RPMI8226 (cell line): ENCODE results near the gene GART.

ENCODE experiments used
- DNase-seq: peaks from one replicate; pipeline ENCODE4 v3.0.0-alpha.2; 2015

Gene GART

DNA sequence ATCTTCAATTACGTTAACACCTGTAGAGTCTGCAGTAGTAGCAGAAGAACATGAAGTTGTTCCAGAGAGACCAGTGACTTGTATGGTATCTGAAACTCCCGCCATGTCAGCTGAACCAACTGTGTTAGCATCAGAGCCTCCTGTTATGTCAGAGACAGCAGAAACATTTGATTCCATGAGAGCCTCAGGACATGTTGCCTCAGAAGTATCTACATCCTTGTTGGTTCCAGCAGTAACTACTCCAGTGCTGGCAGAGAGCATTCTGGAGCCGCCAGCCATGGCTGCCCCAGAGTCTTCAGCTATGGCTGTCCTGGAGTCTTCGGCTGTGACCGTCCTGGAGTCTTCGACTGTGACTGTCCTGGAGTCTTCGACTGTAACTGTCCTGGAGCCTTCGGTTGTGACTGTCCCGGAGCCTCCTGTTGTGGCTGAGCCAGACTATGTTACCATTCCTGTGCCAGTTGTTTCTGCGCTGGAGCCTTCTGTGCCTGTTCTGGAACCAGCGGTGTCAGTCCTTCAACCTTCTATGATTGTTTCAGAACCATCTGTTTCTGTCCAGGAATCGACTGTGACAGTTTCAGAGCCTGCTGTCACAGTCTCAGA, 11.2 kb upstream of the GART start:
- DNase-seq = no peak

DNA sequence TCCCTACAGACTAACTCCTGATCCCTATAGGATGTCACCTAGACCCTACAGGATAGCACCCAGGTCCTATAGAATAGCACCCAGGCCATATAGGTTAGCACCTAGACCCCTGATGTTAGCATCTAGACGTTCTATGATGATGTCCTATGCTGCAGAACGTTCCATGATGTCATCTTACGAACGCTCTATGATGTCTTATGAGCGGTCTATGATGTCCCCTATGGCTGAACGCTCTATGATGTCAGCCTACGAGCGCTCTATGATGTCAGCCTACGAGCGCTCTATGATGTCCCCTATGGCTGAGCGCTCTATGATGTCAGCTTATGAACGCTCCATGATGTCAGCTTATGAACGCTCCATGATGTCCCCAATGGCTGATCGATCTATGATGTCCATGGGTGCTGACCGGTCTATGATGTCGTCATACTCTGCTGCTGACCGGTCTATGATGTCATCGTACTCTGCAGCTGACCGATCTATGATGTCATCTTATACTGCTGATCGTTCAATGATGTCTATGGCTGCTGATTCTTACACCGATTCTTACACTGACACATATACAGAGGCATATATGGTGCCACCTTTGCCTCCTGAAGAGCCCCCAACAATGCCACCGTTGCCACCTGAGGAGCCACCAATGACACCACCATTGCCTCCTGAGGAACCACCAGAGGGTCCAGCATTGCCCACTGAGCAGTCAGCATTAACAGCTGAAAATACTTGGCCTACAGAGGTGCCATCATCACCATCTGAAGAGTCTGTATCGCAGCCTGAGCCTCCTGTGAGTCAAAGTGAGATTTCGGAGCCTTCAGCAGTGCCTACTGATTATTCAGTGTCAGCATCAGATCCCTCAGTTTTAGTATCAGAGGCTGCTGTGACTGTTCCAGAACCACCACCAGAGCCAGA, 10.4 kb upstream of the GART start:
- DNase-seq = no peak

DNA sequence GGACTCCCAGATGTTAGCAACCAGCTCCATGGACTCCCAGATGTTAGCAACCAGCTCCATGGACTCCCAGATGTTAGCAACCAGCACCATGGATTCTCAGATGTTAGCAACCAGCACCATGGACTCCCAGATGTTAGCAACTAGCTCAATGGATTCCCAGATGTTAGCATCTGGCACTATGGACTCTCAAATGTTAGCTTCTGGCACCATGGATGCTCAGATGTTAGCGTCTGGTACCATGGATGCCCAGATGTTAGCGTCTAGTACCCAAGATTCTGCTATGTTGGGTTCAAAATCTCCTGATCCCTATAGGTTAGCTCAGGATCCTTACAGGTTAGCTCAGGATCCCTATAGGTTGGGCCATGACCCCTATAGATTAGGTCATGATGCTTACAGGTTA, 9.7 kb upstream of the GART start:
- DNase-seq = no peak

DNA sequence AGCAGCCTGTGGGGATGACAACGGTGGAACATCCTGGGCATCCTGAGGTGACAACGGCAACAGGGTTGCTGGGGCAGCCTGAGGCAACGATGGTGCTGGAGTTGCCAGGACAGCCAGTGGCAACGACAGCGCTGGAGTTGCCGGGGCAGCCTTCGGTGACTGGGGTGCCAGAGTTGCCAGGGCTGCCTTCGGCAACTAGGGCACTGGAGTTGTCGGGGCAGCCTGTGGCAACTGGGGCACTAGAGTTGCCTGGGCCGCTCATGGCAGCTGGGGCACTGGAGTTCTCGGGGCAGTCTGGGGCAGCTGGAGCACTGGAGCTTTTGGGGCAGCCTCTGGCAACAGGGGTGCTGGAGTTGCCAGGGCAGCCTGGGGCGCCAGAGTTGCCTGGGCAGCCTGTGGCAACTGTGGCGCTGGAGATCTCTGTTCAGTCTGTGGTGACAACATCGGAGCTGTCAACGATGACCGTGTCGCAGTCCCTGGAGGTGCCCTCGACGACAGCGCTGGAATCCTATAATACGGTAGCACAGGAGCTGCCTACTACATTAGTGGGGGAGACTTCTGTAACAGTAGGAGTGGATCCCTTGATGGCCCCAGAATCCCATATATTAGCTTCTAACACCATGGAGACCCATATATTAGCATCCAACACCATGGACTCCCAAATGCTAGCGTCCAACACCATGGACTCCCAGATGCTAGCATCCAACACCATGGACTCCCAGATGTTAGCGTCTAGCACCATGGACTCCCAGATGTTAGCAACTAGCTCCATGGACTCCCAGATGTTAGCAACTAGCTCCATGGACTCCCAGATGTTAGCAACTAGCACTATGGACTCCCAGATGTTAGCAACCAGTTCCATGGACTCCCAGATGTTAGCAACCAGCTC, 9.1 kb upstream of the GART start:
- no peak for DNase-seq

DNA sequence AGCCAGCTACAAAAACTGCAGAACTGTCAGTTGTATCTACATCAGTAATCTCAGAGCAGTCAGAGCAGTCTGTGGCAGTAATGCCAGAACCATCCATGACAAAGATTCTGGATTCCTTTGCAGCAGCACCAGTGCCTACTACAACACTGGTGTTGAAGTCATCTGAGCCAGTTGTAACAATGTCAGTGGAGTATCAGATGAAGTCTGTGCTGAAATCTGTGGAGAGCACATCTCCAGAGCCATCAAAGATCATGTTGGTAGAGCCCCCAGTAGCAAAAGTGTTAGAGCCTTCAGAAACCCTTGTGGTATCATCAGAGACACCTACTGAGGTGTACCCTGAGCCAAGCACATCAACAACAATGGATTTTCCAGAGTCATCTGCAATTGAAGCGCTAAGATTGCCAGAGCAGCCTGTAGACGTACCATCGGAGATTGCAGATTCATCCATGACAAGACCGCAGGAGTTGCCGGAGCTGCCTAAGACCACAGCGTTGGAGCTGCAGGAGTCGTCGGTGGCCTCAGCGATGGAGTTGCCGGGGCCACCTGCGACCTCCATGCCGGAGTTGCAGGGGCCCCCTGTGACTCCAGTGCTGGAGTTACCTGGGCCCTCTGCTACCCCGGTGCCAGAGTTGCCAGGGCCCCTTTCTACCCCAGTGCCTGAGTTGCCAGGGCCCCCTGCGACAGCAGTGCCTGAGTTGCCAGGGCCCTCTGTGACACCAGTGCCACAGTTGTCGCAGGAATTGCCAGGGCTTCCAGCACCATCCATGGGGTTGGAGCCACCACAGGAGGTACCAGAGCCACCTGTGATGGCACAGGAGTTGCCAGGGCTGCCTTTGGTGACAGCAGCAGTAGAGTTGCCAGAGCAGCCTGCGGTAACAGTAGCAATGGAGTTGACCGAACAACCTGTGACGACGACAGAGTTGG, 8.2 kb upstream of the GART start:
- DNase-seq = no peak

DNA sequence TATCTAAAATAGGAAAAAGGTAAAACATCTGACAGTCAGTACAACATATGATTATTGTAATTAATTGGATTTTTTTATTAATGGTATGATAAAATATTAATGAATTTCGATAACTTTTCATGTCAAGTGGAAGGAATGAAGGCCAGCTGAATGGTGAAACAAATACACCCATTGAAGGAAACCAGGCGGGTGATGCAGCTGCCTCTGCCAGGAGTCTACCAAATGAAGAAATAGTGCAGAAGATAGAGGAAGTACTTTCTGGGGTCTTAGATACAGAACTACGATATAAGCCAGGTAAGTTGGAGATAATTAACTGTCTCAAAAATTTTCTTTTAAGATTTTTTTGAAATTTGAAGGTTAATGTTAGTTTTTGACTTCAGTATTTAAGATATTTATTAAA, 4.2 kb upstream of the GART start:
- no peak for DNase-seq

DNA sequence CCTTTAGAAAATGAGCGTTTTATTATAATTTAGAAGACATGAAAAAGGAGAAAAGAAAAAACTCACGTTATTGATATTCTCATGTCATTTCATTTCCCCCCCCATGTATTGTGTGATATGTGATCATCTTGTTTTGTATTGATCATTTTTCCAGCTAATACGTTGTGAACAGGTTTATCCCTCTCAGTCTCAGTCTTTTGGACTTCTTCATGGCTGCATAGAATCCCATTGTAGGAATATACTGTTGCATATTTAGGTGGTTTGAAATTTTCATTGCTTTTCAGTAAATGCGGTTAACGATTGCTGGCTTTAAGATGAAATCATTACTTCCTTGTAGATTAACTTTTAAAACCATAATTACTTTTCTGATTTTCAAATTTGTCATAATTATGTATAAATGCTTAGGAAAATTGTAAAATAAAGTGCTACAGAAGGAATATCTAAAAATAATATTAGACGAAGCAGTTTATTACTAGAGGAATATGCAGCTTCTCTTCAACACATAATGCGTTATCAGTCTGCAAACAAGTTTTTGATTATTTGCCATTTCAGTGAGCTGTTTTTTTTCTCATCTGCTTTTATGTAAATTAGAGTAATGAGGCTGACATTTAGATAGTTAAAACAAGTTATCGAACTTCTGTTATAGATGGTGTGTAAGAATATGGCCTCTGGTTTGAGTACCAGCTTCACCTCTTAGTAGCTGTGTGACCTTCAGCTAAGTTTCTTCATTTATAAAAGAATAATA, 2.7 kb upstream of the GART start:
- DNase-seq = no peak

DNA sequence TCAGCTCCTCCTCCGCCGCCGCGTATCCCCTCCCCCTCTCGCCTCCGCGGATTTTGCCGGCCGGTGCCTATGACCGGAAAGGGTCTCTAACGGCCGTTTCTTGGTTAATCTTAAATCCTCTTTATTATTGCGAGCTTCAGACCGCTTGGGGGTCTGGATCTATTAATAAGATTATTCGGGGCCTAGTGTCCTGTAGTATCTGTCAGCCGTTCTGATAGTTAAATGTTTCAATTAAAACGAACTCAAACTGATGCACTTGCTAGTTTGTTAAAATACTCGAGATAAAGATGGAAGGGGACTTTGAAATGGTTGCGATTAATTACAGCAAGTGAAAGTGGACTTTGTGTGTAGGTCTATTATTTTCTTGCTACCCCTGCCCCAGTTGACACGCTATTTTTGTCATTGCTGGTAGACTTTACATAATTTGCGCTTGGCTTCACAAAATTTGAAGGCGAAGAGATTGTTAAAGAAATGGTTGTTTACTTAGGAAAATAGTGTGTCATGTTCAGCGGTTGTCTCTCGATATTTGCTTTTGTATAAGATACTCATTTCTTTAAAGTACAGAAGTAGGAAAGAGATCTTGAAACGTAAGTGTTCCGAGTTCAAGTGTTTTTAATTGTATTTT, 1.7 kb upstream of the GART start:
- no peak for DNase-seq

DNA sequence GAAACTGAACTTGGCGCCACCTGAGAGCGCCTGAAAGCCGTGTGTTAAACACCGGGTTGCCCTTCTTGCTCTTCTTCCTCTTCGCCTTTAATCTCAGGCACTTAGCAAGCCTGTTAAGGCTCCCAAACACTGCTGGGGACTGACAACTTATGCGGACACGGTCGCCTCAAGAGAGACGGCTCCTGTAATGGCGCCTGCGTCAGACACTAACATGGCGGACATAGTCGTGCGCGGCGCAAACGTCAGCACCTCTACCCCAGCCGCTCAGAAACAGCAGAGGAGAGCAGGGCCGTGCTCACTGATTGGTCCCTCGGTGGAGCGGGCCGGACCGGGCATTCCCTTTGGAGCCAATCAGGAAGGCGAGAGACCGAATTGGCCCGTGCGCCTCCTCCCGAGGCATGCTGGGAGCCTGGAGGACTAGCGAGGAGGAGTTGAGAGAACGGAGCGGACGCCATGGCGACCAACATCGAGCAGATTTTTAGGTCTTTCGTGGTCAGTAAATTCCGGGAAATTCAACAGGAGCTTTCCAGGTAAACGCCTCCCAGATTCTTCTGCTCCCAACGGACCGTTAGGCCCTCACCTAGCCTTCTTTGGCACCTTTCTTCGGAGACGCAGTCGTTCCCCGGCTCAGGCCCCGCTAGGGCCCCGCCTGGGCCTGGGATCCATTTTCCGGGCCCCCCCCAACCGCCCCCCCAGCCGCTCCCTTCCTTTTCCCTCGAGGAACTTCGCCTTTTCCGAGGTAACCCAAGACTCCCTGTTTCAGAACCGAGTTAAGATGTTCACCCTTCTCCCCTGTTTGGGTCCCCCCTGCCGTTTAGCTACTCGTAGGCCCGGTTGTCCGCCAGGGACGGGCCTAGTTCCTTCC, 955 bp upstream of the GART start, which contains the start of gene SON:
SON (plus strand) TSS at position 399 of the 865 bp plus-strand sequence; CDS start at position 454, 55 bp downstream.
- DNase-seq = peak; percentile 99

DNA sequence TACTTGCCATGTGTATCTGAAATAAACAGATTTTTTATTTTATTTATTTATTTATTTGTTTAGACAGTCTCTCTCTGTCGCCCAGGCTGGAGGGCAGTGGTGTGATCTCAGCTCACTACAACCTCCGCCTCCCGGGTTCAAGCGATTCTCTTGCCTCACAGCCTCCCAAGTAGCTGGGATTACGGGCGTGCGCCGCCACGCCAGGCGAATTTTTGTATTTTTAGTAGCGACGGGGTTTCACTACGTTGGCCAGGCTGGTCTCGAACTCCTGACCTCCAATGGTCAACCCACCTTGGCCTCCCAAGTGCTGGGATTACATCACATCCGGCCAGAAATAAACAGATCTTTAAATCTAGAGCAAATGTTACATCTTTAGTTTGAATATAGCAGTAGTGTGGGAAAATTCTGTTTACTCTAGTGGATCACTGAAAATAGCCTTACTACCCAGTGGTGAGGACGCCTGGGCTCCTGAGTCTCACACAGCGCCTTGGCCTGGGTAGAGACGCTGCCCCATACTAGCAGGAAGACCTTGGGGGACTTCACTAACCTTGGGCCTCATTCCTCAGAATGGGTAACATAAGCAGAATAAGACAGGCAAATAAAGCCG, 709 bp downstream of the GART start:
- peak; percentile 59 for DNase-seq

DNA sequence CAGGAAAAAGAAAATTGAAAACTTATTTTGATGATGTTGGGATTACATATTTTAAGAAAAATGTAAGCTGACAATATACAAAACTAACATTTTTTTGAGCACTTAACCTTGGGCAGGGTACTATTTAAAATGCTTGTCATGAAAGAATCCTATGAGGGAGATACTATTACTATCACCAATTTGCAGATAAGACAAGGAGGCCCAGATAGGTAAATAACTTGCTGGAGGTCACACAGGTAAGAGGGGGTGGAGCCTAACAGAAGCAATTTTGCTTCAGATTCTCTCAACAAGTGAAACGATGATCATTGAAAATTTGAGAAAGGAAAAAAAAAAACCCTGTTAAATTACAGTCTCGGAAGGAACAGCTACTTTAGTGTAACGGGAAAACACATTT, 1.2 kb downstream of the GART start:
- peak; percentile 30 for DNase-seq

DNA sequence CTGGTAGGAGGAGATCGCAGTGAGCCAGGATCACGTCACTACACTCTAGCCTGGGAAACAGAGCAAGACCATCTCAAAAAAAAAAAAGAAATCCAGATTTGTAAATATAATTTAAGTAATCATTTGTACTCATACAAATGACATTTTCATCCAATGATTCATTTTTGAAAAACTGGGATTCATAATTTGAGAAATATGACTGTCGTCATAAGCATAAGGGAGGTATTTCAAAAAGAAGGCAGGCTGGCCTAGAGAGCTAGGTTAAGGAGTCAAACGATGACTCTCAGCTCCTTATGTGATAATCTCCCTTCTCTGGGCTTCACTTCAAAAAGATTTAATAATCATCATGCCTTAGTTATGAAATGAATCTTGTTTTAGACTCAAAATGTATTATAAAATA, 2.3 kb downstream of the GART start:
- DNase-seq = no peak

DNA sequence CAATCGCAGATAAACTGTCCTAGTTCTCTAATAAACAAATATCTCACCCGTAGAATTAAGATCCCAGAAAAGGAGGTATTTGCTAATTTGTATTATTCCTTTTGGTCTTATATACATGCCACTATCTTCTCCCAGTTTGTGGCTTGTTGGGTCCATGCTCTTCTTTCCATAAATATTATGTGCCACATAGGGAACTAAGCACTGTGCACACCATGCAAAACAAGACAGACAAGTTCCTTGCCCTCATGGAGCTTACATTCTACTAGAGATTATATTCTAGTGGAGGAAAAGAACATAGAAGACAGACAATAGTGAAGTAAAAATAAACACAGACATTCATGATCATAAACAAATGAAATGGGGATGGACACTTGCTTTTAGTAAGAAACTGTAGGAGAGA, 4.7 kb downstream of the GART start:
- DNase-seq = no peak

DNA sequence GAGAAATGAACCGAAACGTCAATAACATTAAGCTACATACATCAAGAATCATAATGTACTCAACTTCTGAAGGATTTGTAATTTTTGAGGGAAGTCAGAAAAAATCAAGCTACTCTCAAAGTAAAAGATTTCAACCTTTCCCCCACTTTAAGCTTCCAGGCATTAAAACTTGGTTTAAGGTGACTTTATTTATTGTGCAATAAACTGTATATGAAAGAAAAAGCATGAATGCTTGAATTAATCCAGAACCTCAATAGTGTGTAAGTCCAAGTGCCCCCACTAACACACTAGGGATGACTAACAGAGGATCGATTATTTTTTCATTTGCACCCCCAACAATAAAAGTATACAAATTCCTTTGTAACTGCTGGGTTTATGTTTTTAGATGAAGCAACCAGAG, 10.9 kb downstream of the GART start:
- no peak for DNase-seq

DNA sequence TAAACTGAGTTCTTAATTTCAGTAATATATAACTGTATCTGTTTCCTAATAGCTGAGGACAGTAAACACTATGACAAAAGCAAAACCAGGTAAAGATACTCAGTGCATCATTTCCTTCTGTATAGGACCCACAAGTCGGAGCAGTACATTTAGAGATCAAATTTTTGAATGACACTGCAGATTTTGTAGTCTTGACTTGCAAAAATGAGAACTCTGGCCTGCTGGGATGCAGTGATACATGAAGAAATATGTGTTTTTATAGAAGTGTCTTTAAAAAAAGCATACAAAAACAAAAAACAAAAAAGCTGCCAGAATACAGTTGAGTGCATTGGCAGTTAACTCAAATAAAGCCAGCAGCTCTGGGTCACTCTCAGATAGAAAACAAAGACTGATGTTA, 19.0 kb downstream of the GART start:
- DNase-seq = no peak

DNA sequence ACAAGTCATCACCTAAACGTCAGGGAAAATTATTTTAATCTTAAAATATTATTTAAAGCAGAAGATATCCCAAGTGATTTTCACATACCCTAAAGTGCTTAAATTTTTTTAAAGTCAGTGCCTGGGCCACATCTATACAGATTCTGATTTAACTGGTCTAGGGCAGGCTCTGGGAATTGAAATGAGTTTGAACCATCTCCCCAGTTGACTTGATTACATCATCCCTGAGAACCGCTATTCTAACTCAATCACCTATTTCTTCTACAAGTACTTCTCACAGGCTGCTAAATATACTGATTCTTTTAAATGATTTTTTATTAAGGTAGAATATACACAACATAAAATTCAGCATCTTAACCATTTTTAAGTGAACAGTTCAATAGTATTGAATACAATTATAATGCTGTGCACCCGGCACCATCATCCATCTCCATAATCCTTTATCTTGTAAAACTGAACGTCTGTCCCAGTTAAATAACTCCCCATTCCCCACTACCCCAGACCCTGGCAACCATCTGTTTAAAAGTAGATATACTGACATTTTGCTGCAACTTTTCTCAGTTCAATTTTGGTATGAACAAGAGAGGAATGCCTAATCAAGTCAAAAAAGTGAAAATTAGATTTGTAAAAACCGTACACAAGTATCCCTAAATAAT, 19.5 kb downstream of the GART start:
- no peak for DNase-seq

DNA sequence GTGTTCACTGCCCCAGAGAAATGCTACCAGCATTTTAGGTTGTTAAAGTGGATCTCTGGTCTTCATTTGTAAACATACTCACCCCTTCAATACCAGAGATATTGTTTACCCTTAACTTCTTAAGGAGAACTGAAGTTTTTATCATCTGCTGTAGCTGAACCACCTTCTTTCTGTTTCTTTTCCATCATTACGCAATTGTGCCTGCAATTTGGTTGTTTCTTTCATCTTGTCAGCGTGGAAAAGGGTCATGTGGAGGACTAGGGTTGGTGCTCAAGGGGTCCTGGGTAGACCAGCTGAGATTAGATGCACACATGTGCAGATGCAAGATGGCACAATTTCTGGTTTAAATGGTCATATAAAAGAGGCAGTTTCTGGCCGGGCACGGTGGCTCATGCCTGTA, 23.0 kb downstream of the GART start:
- no peak for DNase-seq

DNA sequence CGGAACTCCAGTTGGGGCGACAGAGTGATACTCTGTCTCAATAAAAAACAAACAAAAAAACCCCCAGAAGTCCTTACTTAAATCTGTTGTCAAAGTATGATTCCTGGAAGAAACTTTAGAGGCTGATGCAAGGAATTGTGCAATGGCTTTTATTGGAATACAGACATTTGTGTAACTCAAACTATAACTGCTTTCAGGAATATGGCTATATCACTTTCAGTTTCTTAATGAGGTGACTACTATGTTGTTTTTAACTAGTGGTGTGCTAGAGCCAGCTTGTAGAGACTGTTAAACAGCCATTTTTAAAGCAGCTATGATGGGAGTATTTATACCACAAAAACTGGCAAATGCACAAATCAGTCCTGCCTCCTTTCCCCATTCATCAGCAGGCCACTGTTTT, 27.7 kb downstream of the GART start:
- no peak for DNase-seq

DNA sequence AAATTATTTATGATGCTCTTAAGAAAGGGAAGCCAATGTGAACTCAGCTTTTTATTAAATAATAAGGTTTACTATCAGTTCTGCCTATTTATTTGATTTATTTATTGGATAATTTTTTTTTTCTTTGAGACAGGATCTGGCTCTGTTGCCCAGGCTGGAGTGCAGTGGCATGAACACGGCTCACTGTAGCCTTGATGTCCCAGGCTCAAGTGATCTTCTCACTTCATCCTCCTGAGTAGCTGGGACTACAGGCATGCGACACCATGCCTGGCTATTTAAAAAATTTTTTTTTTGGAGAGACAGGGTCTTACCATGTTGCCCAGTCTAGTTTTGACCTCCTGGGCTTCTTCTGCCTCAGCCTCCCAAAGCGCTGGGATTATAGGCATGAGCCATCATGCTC, 29.4 kb downstream of the GART start:
- no peak for DNase-seq
